ENCODE results near the gene OS9. TPM values are rescaled to one million over a fixed set of nuclear protein-coding genes. Genes with fewer than 3 reads are reported as not detected.
A peak's percentile ranks its signal among the peaks of the same experiment; 100 is the strongest.
"Not testable (repeated sequence)": the region's sequence is repeated elsewhere in the genome, so short reads cannot be mapped to it uniquely, and the experiment has no call there.

OS9 gene
- total RNA-seq, 2 donors from 2014 or later, result 203 to 209 TPM

DNA sequence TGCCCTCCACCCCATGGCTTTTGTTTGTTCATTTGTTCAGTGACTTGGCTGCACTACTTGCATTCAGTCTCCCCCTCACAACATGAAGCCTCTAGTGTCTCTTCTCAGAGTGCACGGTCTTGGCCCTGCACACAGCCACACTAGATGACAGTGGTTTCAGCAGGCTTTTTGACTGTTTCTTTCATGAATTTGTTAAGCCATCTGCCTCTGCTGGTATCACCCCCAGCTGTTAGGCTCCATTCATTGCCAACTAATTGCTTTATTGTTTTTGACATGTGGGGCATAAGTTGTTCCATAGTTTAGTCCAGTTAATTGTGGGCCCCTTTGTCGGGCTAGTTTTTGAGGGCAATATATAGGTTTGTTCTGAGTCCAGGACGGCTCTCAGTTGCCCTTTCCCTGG is 18.8 kb downstream of the OS9 start:
- Mint-ChIP-seq H3K9me3 (no peaks in the 10 kb centered on the region), H3K27me3 (no peaks in the 10 kb centered on the region), H3K4me3 (no peak overlapping the region), H3K4me1 (ENCODE audit: low read depth in 2 of 2) (peaks cover 0 to 8% of the 10 kb centered on the region in 2 donors), H3K27ac (no peak overlapping the region), H3K36me3 (no peaks in the 10 kb centered on the region)
- no peak for DNase-seq (ENCODE audit: low spot score)
- ATAC-seq, result no peak

- peaks cover 4 to 11% of the 10 kb centered on the region in 2 donors for H3K4me1 Mint-ChIP-seq (ENCODE audit: low read depth in 2 of 2)
- ATAC-seq (no peak), DNase-seq (ENCODE audit: low spot score) (no peak)
- H3K9me3 Mint-ChIP-seq, result no peaks in the 10 kb centered on the region
- H3K4me3 Mint-ChIP-seq, result no peak overlapping the region
- no peaks in the 10 kb centered on the region for H3K27me3 Mint-ChIP-seq
- no peak overlapping the region for H3K27ac Mint-ChIP-seq
- peaks cover 5% of the 10 kb centered on the region for H3K36me3 Mint-ChIP-seq
These were observed 19.3 kb downstream of the OS9 start for GRCh38 chr12:57713209-57713608.

GRCh38 chr12:57715036-57715748 is 21.3 kb downstream of the OS9 start:
- H3K36me3 Mint-ChIP-seq, result peaks cover 15% of the 10 kb centered on the region
- not testable (repeated sequence) for DNase-seq (ENCODE audit: low spot score); H3K27ac Mint-ChIP-seq; H3K9me3 Mint-ChIP-seq; H3K4me3 Mint-ChIP-seq; H3K27me3 Mint-ChIP-seq; ATAC-seq
- H3K4me1 Mint-ChIP-seq (ENCODE audit: low read depth in 2 of 2), result peaks cover 4 to 11% of the 10 kb centered on the region in 2 donors

- Mint-ChIP-seq H3K27me3 (no peaks in the 10 kb centered on the region), H3K4me1 (ENCODE audit: low read depth in 2 of 2) (peaks cover 4 to 11% of the 10 kb centered on the region in 2 donors), H3K9me3 (no peaks in the 10 kb centered on the region), H3K36me3 (peaks cover 15% of the 10 kb centered on the region), H3K4me3 (no peak overlapping the region), H3K27ac (no peak overlapping the region)
- DNase-seq (ENCODE audit: low spot score) (no peak), ATAC-seq (no peak)
These were observed 21.9 kb downstream of the OS9 start for GRCh38 chr12:57715786-57716185.

- Mint-ChIP-seq H3K27me3 (no peaks in the 10 kb centered on the region), H3K36me3 (peaks cover 15% of the 10 kb centered on the region), H3K27ac (no peak overlapping the region), H3K9me3 (no peaks in the 10 kb centered on the region), H3K4me3 (no peak overlapping the region), H3K4me1 (ENCODE audit: low read depth in 2 of 2) (peaks cover 4 to 11% of the 10 kb centered on the region in 2 donors)
- ATAC-seq (no peak), DNase-seq (ENCODE audit: low spot score) (no peak)
These were observed 22.4 kb downstream of the OS9 start for GRCh38 chr12:57716305-57716704.

GRCh38 chr12:57717131-57717530 is 23.2 kb downstream of the OS9 start:
- Mint-ChIP-seq H3K4me3 (no peak overlapping the region), H3K27me3 (no peaks in the 10 kb centered on the region), H3K27ac (no peak overlapping the region), H3K4me1 (ENCODE audit: low read depth in 2 of 2) (peaks cover 10 to 11% of the 10 kb centered on the region in 2 donors), H3K36me3 (peaks cover 22% of the 10 kb centered on the region), H3K9me3 (no peaks in the 10 kb centered on the region)
- DNase-seq (ENCODE audit: low spot score), result no peak
- no peak for ATAC-seq

DNA sequence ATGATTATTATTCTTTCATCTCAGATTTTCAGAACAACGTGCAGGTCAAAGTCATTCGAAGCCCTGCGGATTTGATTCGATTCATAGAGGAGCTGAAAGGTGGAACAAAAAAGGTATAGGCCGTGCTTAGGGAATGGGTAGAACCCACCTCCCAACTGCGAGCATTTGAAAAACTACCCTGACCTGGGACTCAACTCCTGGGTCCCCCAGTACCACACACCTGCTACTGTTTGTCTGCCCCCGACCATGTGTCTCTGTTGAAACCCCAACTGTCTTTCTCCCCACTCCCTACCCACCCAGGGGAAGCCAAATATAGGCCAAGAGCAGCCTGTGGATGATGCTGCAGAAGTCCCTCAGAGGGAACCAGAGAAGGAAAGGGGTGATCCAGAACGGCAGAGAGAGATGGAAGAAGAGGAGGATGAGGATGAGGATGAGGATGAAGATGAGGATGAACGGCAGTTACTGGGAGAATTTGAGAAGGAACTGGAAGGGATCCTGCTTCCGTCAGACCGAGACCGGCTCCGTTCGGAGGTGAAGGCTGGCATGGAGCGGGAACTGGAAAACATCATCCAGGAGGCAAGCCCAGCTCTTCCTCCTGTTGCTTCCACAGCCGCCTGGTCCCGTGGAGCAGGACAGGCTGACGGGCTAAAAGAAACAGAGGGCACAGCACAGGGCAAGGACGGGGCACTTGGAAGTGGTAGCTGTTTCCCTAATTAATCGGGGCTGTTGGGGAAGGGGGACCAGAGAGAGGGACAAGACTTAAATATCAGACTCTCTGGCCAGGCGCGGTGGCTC is 24.1 kb downstream of the OS9 start:
- Mint-ChIP-seq H3K4me3 (no peak overlapping the region), H3K36me3 (peaks cover 22% of the 10 kb centered on the region), H3K27me3 (no peaks in the 10 kb centered on the region), H3K27ac (no peak overlapping the region), H3K4me1 (ENCODE audit: low read depth in 2 of 2) (peaks cover 10 to 11% of the 10 kb centered on the region in 2 donors), H3K9me3 (no peaks in the 10 kb centered on the region)
- DNase-seq (ENCODE audit: low spot score) (no peak), ATAC-seq (no peak)

DNA sequence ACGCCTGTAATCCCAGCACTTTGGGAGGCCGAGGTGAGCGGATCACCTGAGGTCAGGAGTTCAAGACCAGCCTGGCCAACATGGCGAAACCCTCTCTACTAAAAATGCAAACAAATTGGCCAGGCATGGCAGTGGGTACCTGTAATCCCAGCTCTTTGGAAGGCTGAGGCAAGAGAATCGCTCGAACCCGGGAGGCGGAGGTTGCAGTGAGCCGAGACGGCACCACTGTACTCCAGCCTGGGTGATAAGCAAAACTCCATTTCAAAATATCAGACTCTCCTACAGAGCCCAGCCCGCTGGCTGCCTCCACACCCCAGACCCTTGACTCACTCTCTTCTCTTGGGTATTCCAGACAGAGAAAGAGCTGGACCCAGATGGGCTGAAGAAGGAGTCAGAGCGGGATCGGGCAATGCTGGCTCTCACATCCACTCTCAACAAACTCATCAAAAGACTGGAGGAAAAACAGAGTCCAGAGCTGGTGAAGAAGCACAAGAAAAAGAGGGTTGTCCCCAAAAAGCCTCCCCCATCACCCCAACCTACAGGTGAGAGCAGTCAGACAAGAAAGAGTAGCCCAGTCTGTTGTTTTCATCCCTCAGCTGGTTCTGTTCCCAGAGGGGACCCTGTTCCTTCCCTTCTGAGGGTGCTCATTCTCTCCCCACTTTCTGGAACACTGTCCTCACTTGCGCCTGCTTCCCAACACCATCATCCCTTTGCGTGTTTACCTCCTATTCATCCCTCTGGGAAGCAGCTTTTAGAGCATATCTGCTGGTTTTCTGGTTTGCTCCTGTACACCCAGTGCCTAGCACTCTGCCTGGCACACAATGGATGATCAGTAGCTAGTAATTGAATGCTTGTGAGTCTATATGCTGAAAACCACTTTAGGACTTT is 25.0 kb downstream of the OS9 start:
- H3K27ac Mint-ChIP-seq, result peak overlapping the region in 1 of 2 donors; percentile 26
- H3K9me3 Mint-ChIP-seq, result no peaks in the 10 kb centered on the region
- no peak overlapping the region for H3K4me3 Mint-ChIP-seq
- DNase-seq (ENCODE audit: low spot score) (no peak), ATAC-seq (no peak)
- peaks cover 10 to 13% of the 10 kb centered on the region in 2 donors for H3K4me1 Mint-ChIP-seq (ENCODE audit: low read depth in 2 of 2)
- no peaks in the 10 kb centered on the region for H3K27me3 Mint-ChIP-seq
- H3K36me3 Mint-ChIP-seq, result peaks cover 22% of the 10 kb centered on the region

DNA sequence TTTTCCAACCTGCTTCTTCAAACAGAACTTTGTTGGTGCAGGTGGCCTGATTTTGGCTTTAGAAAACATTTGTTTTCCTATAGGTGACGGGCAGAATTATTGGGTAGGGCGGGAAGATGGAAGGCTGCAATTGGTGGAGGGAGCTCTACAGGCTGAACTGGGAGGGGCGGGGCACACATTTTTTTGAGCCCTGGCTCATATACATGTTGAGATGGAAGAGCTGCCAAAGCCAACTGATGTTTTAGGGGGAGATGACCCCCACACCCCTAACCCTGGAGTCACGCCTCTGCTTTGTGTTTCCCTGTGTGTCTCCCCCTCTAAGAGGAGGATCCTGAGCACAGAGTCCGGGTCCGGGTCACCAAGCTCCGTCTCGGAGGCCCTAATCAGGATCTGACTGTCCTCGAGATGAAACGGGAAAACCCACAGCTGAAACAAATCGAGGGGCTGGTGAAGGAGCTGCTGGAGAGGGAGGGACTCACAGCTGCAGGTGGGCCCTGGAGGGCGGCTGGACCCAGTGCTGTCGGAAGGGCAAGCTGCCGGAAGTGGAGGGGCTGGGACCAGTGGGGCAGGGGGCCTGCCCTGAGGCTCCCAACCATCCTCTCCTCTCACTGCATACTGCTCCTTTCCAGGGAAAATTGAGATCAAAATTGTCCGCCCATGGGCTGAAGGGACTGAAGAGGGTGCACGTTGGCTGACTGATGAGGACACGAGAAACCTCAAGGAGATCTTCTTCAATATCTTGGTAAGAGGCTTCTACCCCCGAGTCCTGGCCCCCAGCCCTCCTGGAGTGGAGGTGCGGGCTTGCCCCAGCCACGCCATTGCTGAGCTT is 26.1 kb downstream of the OS9 start:
- H3K4me1 Mint-ChIP-seq (ENCODE audit: low read depth in 2 of 2), result peaks cover 13 to 15% of the 10 kb centered on the region in 2 donors
- peak overlapping the region in 1 of 2 donors; percentile 26 for H3K27ac Mint-ChIP-seq
- peaks cover 22% of the 10 kb centered on the region for H3K36me3 Mint-ChIP-seq
- H3K4me3 Mint-ChIP-seq, result no peak overlapping the region
- ATAC-seq (no peak), DNase-seq (ENCODE audit: low spot score) (no peak)
- no peaks in the 10 kb centered on the region for H3K9me3 Mint-ChIP-seq
- no peaks in the 10 kb centered on the region for H3K27me3 Mint-ChIP-seq

DNA sequence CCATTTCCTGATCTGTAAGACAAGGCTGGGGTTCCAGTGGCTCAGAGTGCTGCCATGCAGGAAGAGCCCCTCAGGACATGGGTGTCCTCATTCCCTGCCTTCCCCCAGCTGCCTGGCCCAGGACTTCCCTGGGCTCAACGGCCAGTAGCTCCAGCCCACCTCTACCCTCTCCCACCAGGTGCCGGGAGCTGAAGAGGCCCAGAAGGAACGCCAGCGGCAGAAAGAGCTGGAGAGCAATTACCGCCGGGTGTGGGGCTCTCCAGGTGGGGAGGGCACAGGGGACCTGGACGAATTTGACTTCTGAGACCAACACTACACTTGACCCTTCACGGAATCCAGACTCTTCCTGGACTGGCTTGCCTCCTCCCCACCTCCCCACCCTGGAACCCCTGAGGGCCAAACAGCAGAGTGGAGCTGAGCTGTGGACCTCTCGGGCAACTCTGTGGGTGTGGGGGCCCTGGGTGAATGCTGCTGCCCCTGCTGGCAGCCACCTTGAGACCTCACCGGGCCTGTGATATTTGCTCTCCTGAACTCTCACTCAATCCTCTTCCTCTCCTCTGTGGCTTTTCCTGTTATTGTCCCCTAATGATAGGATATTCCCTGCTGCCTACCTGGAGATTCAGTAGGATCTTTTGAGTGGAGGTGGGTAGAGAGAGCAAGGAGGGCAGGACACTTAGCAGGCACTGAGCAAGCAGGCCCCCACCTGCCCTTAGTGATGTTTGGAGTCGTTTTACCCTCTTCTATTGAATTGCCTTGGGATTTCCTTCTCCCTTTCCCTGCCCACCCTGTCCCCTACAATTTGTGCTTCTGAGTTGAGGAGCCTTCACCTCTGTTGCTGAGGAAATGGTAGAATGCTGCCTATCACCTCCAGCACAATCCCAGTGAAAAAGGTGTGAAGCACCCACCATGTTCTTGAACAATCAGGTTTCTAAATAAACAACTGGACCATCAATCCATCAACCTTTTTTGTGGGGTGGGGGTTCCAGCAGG is 27.0 kb downstream of the OS9 start:
- no peak for ATAC-seq
- no peak for DNase-seq (ENCODE audit: low spot score)
- H3K27ac Mint-ChIP-seq, result no peak overlapping the region
- H3K27me3 Mint-ChIP-seq, result no peaks in the 10 kb centered on the region
- H3K9me3 Mint-ChIP-seq, result no peaks in the 10 kb centered on the region
- H3K4me3 Mint-ChIP-seq, result no peak overlapping the region
- peaks cover 22% of the 10 kb centered on the region for H3K36me3 Mint-ChIP-seq
- peaks cover 12 to 14% of the 10 kb centered on the region in 2 donors for H3K4me1 Mint-ChIP-seq (ENCODE audit: low read depth in 2 of 2)

- not testable (repeated sequence) for H3K27ac Mint-ChIP-seq; ATAC-seq; H3K9me3 Mint-ChIP-seq; H3K4me3 Mint-ChIP-seq; H3K27me3 Mint-ChIP-seq; DNase-seq (ENCODE audit: low spot score)
- H3K4me1 Mint-ChIP-seq (ENCODE audit: low read depth in 2 of 2), result peaks cover 14 to 16% of the 10 kb centered on the region in 2 donors
- H3K36me3 Mint-ChIP-seq, result peaks cover 22% of the 10 kb centered on the region
These were observed 28.1 kb downstream of the OS9 start for GRCh38 chr12:57721846-57722608.
